CD4-positive, alpha-beta T cell treated with Interleukin-10 for 1 hour (primary cell): ENCODE results near the gene HDAC4.
A peak's percentile ranks its signal among the peaks of the same experiment; 100 is the strongest.
"Not testable (repeated sequence)": the region's sequence is repeated elsewhere in the genome, so short reads cannot be mapped to it uniquely, and the experiment has no call there.

Experiments
- DNase-seq: peaks from one replicate; pipeline ENCODE4 v3.0.0-alpha.2; 2020

HDAC4 gene

GRCh38 chr2:239292531-239292930 is 108.3 kb downstream of the HDAC4 start:
- no peak for DNase-seq

- DNase-seq = no peak
Measured at GRCh38 chr2:239291475-239292350, 109.1 kb downstream of the HDAC4 start.

GRCh38 chr2:239290618-239291474 is 110.0 kb downstream of the HDAC4 start:
- no peak for DNase-seq

- DNase-seq = peak; percentile 41
Measured at GRCh38 chr2:239289545-239289944, 111.3 kb downstream of the HDAC4 start.

GRCh38 chr2:239288951-239289511 is 111.8 kb downstream of the HDAC4 start:
- peak; percentile 51 for DNase-seq

GRCh38 chr2:239288237-239288636 is 112.6 kb downstream of the HDAC4 start:
- DNase-seq = no peak

- no peak for DNase-seq
Measured at GRCh38 chr2:239287461-239287860, 113.4 kb downstream of the HDAC4 start.

- no peak for DNase-seq
Measured at GRCh38 chr2:239286901-239287300, 113.9 kb downstream of the HDAC4 start.

GRCh38 chr2:239285932-239286230 is 114.9 kb downstream of the HDAC4 start:
- DNase-seq = no peak

GRCh38 chr2:239285071-239285931 is 115.5 kb downstream of the HDAC4 start:
- DNase-seq = peak; percentile 37

GRCh38 chr2:239283961-239284795 is 116.6 kb downstream of the HDAC4 start:
- no peak for DNase-seq

- DNase-seq = no peak
Measured at GRCh38 chr2:239283288-239283945, 117.4 kb downstream of the HDAC4 start.

- no peak for DNase-seq
Measured at GRCh38 chr2:239282448-239283287, 118.2 kb downstream of the HDAC4 start.

GRCh38 chr2:239280296-239281017 is 120.4 kb downstream of the HDAC4 start:
- DNase-seq = not testable (repeated sequence)

GRCh38 chr2:239279508-239280295 is 121.1 kb downstream of the HDAC4 start:
- no peak for DNase-seq

- no peak for DNase-seq
Measured at GRCh38 chr2:239278941-239279365, 121.9 kb downstream of the HDAC4 start.

- no peak for DNase-seq
Measured at GRCh38 chr2:239278361-239278760, 122.5 kb downstream of the HDAC4 start.

GRCh38 chr2:239277401-239278085 is 123.3 kb downstream of the HDAC4 start:
- DNase-seq = no peak
